Sigmoid colon (tissue), 4 donors: ENCODE results near the gene CCDC61.

Source experiments
- POLR2AphosphoS5 ChIP-seq, 4 donors: sonication (generic); formaldehyde crosslinking; IDR thresholded peaks; one replicate each; pipeline ENCODE4 v1.6.1; 2017; ENCODE audit warnings: antibody characterized with exemption in 4 of 4
- TF ChIP-seq, protein P1 (sequence below), 4 experiments: fragments of 450-650 bp in 3 of 4; fragments of 200-600 bp in 1 of 4; IDR thresholded peaks; one replicate each; pipeline ENCODE4 v1.5.1; 2016 to 2019; ENCODE audit warnings: antibody characterized with exemption in 4 of 4, mild to moderate bottlenecking in 3 of 4, moderate library complexity in 2 of 4

DNA sequence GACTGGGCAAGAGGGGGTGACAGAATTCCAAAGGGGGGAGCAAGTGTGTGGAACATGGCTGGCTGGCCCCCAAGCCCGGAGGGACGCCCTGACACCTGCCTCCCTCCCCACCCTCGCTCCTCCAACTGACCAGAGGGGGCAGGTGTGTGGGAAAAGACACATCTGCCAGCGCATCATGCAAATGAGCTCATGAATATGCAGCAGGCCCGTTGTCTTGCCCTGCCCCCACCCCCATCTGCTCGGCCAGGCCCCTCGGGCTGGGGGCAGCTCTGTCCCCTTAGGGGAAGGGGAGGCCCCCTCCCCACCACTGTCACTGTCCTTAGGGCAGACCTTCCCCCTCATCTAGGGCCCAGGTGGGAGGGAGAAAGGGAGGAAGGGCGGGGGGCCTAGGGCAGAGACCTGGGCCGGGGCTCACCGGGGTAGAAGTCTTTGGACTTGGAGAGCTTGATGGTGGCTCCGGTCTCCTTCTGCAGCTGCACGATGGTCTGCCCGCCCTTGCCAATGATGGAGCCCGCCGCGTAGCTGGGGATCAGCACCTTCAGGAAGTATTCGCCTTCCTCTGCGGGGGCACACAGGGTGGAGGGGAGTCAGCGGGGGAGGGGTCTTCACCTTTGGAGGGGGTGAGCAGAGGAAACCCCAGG is 34.6 kb upstream of the CCDC61 start:
- TF ChIP-seq, protein P1, sequence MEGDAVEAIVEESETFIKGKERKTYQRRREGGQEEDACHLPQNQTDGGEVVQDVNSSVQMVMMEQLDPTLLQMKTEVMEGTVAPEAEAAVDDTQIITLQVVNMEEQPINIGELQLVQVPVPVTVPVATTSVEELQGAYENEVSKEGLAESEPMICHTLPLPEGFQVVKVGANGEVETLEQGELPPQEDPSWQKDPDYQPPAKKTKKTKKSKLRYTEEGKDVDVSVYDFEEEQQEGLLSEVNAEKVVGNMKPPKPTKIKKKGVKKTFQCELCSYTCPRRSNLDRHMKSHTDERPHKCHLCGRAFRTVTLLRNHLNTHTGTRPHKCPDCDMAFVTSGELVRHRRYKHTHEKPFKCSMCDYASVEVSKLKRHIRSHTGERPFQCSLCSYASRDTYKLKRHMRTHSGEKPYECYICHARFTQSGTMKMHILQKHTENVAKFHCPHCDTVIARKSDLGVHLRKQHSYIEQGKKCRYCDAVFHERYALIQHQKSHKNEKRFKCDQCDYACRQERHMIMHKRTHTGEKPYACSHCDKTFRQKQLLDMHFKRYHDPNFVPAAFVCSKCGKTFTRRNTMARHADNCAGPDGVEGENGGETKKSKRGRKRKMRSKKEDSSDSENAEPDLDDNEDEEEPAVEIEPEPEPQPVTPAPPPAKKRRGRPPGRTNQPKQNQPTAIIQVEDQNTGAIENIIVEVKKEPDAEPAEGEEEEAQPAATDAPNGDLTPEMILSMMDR (IDR thresholded peaks at IDR 0.05): no peak
- TF ChIP-seq POLR2AphosphoS5 (IDR thresholded peaks at IDR 0.05): no peak
